Urothelium cell line (cell line): Measurements from ENCODE around the gene TOX2.
A peak's percentile ranks its signal among the peaks of the same experiment; 100 is the strongest.

Experiments
- DNase-seq: peaks from one replicate; pipeline ENCODE4 v3.0.0; 2011; ENCODE audit warnings: low spot score, mixed read lengths
- FAIRE-seq: peaks from 2 replicates; lab custom pipeline; 2011; peaks lifted over from hg19 to GRCh38; lab: Jason Lieb, UNC

Gene TOX2

DNA sequence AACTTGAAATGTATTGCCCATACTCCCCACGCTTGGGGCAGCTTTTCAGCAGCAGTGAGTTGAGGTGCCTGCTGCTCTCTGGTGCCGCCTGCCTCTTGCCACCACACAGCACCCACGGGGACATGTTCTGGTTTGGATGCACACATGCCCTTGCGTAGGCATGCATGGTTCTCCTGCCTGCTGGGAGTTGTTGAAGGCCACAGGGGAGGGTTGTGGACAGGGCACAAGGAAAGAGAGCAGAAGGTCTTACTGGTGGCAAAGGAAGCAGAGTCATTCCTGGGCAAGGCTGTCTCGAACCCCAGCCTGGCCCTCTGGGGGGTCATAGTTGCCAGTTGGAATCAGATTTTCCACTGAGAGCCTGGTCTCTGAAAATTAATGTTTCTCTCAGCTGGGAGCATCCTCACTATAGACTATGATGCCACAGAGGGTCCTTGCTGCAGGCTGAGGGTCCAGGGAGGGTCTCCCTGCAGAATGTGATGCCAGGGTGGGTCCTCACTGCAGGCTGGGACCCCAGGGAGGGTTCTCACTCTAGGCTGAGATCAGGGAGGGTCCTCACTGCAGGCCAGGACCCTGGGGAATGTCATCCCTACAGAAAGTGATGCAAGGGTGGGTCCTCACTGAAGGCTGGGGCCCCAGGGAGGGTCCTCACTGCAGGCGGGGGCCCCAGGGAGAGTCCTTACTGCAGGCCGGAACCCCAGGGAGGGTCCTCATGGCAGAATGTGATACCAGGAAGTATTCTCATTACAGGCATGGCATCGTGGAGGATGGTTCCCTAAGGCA lies 59.2 kb downstream of the TOX2 start:
- DNase-seq (no peak), FAIRE-seq (no peak)

DNA sequence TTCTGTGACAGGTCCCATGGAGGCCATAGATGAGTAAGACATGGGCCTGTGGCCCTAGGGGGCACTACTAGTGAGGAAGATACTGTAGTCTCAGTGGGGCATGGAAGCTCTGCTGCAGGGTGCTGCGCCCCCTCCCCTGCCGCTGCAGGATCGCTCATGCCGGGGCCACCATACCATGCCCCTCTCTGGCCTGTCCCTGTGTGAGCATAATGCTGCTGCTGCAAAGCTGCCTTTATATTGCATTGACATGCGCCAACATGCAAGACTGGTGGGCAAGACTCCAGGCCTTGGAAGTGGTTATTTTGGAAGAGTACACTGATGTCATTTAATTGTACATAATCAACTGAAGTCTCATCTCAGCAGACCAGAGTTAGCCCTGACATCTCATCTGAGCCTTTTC lies 60.0 kb downstream of the TOX2 start:
- DNase-seq, result no peak
- FAIRE-seq, result no peak

DNA sequence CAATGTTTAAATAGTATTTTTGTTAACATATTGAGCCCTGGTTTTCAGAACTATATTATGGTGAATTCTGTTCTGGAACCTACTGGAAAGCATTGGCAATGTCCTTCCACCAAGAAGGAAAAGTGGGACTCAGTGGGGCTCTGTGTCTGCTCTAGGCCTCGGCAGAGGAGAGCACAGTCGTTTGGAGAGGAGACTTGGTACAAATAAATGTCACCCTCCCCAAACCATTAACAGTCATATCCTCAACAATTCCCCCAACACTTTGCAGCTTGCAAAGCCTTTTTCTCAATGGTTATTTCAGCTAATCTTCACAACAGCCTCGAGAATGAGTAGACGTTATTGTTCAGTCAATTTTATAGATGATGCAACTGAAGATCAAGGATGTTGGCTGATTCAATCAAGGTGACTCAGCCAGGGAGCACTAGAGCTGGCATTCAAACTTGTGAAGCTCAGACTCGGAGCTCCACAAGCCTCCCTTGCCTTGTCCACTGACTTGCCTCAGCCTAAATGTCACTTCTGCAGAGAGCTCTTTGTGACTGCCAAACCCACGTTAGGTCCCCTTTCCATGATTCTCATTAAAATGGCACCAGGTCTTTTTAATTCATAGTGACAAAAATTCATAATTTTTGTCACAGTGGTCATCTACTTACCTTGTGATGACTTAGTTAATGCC lies 60.6 kb downstream of the TOX2 start:
- peak; percentile 87 for DNase-seq
- FAIRE-seq, result peak; percentile 79

DNA sequence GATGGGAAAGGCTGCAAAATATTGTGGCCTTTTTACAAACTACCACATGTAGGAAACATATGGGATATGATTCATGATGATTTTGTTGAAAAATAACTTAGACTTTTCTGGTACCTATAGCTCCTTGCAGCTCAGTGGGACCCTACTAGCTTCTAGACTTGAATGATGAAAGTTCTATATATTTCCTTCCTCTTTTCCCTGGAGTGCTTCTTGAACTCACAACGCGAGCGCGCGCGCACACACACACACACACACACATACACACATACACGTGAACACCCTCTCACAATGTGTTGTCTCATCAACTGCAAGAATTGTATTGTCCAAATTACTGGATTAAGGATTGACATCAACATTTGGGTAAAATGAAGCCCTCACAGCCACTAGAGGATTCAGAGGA lies 61.9 kb downstream of the TOX2 start:
- FAIRE-seq, result no peak
- DNase-seq, result no peak

DNA sequence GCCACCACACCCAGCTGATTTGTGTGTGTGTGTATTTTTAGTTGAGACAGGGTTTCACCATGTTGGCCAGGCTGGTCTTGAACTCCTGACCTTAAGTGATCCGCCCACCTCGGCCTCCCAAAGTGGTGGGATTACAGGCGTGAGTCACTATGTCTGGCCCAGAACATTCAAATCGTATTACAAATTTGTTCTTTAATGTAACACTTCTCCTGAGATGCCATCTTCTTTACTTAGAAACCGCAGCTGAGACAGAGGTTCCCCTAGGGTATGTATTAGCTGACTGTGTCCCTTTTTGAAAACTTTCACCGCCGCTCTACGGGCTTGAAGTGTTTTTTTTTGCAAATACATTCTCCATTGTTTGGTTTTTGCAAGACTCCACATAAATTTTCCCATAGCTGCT lies 62.6 kb downstream of the TOX2 start:
- FAIRE-seq (no peak), DNase-seq (no peak)

DNA sequence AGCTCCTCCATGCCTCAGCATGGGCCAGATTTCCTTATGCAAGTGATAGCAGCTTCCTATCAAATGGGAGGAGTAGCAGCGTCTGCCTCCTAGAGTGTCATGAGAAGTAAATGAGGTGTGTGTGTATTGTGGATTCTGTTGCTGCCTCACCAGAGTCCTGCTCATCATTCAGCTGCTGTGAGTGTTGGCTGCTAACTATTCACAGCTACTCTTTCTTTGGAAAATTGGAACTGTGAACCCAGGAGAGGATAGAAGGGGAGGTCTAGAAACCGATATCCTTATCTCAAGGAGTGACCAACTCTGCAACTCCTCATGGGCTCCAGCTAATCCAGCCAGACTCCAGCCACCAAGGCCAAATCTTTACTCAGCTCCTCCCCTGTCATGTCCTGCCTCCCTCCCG lies 63.3 kb downstream of the TOX2 start:
- DNase-seq (no peak), FAIRE-seq (no peak)

DNA sequence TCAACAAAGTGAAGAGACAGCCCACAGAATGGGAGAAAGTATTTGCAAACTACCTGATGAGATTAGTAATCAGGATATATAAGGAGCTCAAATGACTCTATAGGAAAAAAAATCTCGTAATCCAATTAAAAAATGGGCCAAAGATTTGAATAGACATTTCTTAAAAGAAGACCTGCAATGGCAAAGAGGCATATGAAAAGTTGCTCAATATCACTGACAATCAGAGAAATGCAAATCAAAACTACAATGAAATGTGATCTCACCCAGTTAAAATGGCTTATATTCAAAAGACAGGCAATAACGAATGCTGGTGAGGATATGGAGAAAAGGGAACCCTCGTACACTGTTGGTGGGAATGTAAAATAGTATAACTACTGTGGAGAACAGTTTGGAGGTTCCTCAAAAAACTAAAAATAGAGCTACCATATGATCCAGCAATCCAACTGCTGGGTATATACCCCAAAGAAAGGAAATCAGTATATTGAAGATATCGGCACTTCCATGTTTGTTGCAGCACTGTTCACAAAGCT lies 65.0 kb downstream of the TOX2 start:
- no peak for DNase-seq
- peak; percentile 50 for FAIRE-seq

DNA sequence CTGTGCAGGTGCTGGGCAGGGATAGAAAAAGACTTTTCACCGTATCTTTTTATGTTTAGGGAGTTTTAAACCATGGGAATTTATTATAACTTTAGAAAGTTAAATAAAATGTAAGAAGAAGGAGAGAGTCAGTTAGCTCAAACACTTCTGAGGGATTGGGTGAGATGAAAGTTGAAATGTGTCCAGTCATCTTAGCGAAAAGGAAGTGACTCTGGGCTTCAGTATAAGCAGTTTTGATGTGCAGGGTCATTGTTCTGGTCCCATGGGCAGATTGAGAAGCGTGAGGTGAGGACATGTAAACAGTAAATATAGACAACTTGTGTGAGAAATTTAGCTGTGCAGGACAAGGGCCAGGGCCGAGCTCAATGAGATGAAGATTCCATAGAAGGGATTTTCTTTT lies 66.9 kb downstream of the TOX2 start:
- no peak for DNase-seq
- no peak for FAIRE-seq

DNA sequence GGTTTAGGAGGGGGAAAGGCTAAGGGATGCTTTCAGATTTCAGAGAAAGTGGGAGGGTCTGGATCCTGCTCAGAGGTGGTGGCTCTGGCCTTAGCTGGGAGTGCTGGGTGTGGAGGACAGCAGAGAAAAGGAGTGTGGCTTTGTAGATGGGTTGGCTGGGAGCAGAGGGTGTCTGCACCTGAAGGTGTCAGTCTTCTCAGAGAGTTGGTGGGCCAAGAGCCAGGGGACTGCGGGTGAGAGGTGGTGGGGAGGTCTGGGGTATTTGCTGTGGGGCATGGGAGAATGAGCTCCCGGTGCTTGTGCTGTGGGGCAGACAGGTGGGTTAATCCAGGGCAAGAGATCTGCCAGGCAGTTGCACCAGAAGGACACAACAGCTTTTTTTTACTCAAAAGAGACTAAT lies 67.4 kb downstream of the TOX2 start:
- DNase-seq (no peak), FAIRE-seq (no peak)

DNA sequence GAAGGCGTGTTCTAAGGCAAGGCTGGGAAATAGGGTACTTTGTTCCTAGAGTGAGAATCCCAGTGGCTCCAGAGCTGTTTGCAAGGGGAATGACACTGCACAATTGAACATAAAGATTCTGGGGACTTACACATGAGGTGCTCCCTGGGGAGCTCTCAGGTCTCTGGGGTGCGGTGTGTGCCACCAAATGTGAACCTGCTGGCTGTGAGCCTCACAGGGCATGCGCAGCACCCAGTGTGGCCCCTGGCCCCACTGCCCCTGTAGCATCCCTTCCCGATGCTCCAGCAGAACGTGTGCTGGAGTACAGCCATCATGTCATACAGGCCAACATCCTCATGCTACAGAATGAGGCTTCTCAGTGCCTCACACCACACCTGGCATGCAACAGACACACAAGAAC lies 68.2 kb downstream of the TOX2 start:
- FAIRE-seq (peak; percentile 67), DNase-seq (no peak)

DNA sequence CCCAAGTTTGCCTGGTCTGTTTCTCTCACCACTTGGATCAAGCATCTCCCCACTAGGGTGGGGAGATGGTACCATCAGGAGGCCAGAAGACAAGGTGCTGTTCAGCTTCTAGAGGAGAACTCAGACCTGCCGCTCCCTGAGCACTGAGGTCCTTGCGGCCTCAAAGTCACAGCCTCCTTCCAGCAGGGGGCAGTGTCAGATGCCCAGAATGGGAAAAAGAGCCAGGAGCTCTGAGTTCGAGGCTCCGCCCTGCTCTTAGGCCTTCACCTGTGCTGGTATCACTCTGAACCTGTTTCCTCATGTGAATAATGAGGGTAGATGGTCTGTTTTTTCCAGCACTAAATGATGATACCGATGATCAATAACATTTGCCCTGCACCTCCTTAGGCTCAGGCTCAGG lies 68.7 kb downstream of the TOX2 start:
- no peak for DNase-seq
- no peak for FAIRE-seq

DNA sequence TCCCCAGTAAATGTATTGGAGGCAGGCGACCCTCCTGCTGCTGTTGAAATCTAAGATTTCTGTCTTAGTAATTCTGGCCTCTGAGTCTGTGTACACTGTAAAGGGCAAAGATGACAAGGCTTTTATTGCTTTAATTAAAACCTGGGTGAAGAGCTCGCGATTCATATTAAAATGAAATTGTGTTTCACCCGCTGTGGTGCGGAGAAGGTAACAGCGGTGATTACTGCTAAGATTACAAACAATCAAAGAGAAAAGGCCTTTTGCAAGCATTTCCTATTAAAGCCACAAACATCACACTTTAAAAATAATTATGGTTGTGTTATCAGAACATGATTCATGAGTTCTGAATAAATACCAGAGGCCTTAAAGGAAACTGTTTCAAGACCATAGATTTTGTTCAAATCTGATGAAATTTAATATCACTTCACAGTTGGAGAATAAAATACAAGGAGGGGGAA lies 69.3 kb downstream of the TOX2 start:
- FAIRE-seq (no peak), DNase-seq (no peak)

DNA sequence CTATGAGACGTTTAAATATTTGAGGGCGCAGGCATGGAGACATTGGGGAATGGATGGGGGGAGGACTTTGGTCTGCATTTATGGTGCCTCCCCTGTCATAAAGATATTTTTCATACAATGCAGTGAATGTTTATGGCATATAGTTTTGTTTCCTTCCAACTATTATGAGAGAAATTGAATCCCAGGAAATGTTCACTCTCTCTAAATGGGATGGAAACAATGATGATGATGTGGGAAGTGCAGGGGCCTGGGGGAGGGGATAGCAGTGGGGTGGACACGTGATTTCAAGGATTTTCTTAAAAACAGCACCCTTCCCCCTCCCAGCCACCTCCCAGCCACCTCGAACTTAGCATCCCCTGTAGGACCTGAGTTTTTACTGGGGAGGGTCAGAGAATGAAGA lies 69.9 kb downstream of the TOX2 start:
- FAIRE-seq (no peak), DNase-seq (no peak)

DNA sequence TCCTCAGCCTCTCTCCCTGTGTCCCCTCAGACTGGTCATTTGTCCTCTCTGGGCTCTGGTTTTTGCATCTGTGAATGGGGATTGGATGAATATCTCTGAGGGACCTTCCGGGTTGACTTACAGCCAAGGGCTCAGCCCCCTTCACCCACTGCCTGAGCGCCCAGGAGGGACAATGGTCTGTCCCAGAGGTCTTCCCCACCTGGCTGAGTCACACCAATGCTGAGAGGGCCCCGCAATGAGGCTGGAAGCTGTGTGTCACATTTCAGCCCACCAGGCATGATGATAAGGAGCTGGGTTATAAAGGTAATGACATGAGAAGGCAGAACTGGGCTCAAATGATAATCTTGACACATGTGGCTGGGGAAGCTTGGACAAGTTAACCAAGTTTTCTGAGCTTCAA lies 70.5 kb downstream of the TOX2 start:
- FAIRE-seq, result no peak
- DNase-seq, result no peak

DNA sequence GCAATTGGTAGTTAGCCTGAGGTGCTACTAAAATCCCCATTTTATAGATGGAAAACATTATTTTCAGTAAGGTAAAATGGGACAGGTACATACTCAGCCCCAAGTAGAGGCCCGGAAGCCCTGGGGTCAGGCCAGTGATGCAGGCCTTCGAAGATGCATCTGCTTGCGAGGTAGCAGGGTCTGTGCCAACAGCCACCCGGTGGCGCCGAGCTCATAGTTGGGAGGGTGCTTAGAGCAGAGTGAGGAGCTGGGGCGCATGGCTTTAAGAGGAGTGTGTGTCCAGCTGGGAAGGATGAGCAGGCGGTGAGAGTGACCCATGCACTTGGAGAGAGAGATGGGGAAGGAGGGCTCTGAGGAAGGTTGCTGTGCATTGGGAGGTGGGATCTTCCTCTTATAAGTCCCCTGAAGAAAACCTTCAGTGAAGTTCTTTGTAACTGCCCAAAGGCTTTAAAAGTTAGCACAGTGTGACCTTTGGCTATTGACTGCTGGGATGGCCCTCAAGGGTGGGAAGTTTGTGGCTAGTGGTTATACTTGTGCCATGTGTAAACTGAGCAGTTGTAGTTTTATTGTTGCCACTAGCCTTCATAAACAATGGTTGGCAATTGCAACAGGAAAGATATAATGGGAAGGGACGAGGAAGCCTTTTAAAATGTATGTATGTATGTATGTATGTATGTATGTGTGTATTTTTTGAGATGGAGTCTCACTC lies 71.1 kb downstream of the TOX2 start:
- DNase-seq (no peak), FAIRE-seq (no peak)

DNA sequence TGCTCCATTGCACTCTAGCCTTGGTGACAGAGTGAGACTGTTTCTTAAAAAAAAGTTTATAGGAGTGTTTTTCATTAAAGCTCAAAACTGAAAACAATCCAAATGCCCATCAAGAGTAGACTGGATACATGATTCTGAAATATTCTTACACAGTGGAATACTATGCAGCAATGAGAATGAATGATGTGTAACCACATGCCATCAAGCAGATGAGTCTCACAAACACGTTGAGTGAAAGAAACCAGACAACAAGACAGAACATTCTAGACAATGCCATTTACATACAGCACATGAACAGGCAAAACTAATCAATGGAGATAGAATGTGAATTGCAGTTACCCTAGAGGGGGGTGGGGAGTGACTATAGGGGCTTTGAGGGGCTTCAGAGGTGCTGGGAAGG lies 72.4 kb downstream of the TOX2 start:
- FAIRE-seq, result no peak

DNA sequence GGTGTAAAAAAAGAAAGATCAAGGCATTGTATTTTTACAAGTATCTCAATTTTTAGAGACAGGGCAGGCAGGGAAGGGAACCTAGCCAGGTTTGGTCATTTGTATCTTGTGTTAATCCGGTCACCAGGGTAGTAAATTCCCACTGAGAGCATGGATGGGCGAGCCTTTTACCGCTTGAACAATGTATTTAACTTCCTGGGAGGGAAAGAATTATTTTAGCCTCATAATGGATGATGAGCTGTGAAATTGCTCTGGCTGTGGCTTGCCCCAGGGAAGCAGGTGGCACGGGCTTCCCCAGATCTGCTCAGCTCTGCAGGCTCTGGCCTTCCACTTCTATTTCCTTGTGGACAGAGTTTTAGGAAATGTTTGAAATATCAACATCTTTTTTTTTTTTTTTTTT lies 72.9 kb downstream of the TOX2 start:
- DNase-seq (no peak), FAIRE-seq (no peak)

More for the DNA sequence above, 72.4 kb downstream of the TOX2 start:
- DNase-seq, result no peak

DNA sequence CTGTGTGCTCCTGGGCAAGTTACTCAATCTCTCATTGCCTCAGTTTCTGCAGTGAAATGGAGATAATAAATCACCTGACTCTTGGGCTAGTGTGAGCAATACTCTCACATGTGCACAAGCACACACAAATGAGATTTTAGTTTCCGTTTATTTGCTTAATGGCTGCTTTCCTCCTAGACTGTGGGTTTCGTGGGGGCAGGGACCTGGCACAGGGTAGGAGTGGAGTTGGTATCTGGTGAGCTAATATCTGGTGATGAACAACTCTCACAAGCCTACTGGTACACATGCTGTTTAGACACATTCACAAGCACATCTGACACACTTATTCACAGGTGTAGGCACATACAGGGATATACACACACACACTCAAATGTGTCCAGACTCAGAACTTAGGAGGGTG lies 73.8 kb downstream of the TOX2 start:
- no peak for FAIRE-seq

DNA sequence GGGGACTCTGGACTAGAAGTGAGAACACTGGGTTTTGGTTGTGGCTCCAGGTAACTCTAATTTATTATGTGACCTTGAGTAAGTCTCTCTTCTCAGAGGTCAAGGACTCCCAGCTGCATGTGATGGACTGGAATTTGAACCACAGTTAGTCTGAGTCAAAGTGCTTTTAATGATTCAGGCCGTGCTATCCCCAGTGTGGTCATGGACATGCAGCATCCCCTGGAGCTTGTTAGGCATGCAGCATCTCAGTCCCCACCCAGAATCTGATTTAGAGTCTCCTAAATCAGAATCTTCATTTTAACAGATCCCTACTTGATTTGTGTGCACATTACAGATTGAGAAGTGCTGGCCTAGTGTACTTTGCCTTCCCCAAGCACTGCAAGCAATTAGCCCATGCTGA lies 74.2 kb downstream of the TOX2 start:
- DNase-seq (no peak), FAIRE-seq (no peak)

More for the DNA sequence above, 73.8 kb downstream of the TOX2 start:
- no peak for DNase-seq

DNA sequence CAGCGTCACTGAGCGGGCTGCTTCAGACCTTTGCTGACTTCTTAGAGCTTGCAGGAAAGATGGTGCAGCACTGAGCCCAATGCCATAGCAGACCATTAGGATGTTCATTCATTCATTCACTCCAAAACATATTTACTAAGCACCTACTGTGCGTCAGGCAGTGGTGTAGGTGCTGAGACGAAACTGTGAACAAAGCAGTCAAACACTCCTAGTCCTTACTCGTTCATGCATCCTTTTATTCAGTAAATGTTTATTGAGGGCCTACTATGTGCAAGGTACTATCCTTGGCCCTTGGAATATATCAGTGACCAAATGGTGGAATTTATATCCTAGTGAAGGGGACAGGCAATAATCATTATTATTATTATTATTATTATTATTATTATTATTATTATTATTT lies 76.6 kb downstream of the TOX2 start:
- FAIRE-seq (no peak), DNase-seq (no peak)

DNA sequence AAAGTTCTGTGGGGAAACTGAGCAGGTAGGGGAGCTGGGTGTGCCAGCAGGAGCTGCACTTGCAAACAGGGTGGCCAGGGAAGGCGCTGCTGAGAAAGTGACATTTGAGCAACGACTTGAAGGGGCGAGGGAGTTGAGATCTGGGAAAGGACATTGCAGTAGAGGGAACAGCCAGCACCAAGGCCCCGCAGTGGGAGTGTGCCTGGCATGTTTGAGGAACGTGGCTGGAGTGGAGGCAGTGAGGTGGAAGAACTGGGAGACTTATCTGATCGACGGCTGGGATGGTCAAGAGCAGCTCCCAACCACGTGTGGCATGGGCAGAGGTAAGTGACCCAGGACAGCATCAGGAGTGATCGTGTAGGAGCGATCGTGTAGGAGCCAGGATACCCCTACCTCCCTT lies 77.3 kb downstream of the TOX2 start:
- FAIRE-seq (no peak), DNase-seq (no peak)

DNA sequence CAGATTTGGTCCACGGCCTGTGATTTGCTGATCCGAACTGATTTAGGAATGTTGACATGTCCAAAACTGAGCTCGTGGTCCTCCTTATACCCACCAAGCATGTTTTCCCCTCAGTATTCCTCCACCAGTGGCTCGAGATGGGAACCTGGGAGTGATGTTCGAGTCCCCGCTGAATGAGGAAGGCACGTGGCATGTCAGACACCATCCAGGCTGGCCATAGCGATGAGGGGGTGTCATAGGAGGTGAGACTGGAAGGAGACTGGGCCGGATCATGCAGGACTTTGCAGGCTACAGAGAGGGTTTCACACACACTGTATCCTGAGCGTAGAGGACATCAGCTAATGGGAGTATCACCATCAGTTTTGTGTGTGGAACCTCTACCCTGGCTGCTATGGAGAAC lies 78.2 kb downstream of the TOX2 start:
- FAIRE-seq (no peak), DNase-seq (no peak)
